NCI-H1694 treated with DMSO at 0.1 percent for 48 hours (cell line): ENCODE results near the gene PRELID3B.

Experiments used
- DNase-seq: peaks from one replicate; lab custom pipeline; 2025; lab: John Stamatoyannopoulos, UW

The PRELID3B gene

GRCh38 chr20:59042151-59042795 is at the start of gene PRELID3B:
TSS of gene PRELID3B (minus strand) at chr20:59042786. CDS start at chr20:59042730, 56 bp downstream.
- DNase-seq = no peak

- peak; percentile 82 for DNase-seq
Observed at GRCh38 chr20:59087829-59088433, 45.3 kb upstream of the PRELID3B start.

- DNase-seq = no peak
Observed at GRCh38 chr20:59086923-59087322, 44.3 kb upstream of the PRELID3B start.

- peak; percentile 29 for DNase-seq
Observed at GRCh38 chr20:59084041-59084850, 41.7 kb upstream of the PRELID3B start.

GRCh38 chr20:59082981-59083380 is 40.4 kb upstream of the PRELID3B start:
- DNase-seq = no peak

- no peak for DNase-seq
Observed at GRCh38 chr20:59082077-59082740, 39.6 kb upstream of the PRELID3B start.

GRCh38 chr20:59081036-59081435 is 38.5 kb upstream of the PRELID3B start:
- DNase-seq = no peak

- no peak for DNase-seq
Observed at GRCh38 chr20:59078231-59078630, 35.6 kb upstream of the PRELID3B start.

GRCh38 chr20:59077705-59078104 is 35.1 kb upstream of the PRELID3B start:
- no peak for DNase-seq

GRCh38 chr20:59075934-59076508 is 33.4 kb upstream of the PRELID3B start:
- DNase-seq = no peak

GRCh38 chr20:59074456-59074855 is 31.9 kb upstream of the PRELID3B start:
- DNase-seq = no peak

GRCh38 chr20:59073582-59073981 is 31.0 kb upstream of the PRELID3B start:
- no peak for DNase-seq

GRCh38 chr20:59071216-59071615 is 28.6 kb upstream of the PRELID3B start:
- no peak for DNase-seq

- no peak for DNase-seq
Observed at GRCh38 chr20:59069026-59069425, 26.4 kb upstream of the PRELID3B start.

- DNase-seq = no peak
Observed at GRCh38 chr20:59068534-59068933, 25.9 kb upstream of the PRELID3B start.

- peak; percentile 52 for DNase-seq
Observed at GRCh38 chr20:59064214-59064722, 21.7 kb upstream of the PRELID3B start.

- DNase-seq = no peak
Observed at GRCh38 chr20:59063358-59064213, 21.0 kb upstream of the PRELID3B start.

GRCh38 chr20:59062081-59062480 is 19.5 kb upstream of the PRELID3B start:
- no peak for DNase-seq

GRCh38 chr20:59055302-59055701 is 12.7 kb upstream of the PRELID3B start:
- DNase-seq = peak; percentile 27

- peak; percentile 9 for DNase-seq
Observed at GRCh38 chr20:59051666-59052185, 9.1 kb upstream of the PRELID3B start.

- DNase-seq = no peak
Observed at GRCh38 chr20:59050437-59050836, 7.9 kb upstream of the PRELID3B start.
